Bronchial epithelial cell (primary cell): ENCODE measurements around the gene DUSP22. TPM values are rescaled to one million over a fixed set of nuclear protein-coding genes. Genes with fewer than 3 reads are reported as not detected.

Experiments used
- DNase-seq: peaks from one replicate; pipeline ENCODE4 v3.0.0-alpha.2; 2010; ENCODE audit warnings: low read depth
- FAIRE-seq: peaks from 2 replicates; lab custom pipeline; 2011; peaks lifted over from hg19 to GRCh38; lab: Jason Lieb, UNC
- H3K27me3 ChIP-seq: 2 replicates; pipeline ENCODE4 v1.5.1; 2011; ENCODE audit warnings: low read length; ENCODE audit not compliant: control insufficient read depth, insufficient read depth
- H3K36me3 ChIP-seq: 2 replicates; pipeline ENCODE4 v1.5.1; 2011; ENCODE audit warnings: low read length; ENCODE audit not compliant: control insufficient read depth, insufficient read depth
- H3K4me3 ChIP-seq: 2 replicates; pipeline ENCODE4 v1.5.1; 2011; ENCODE audit warnings: mild to moderate bottlenecking, low read depth, low read length, control low read depth
- total RNA-seq: library from RNA; depleted of rRNA; stranded (reverse); fragments of >200 nt; gene quantifications from 2 replicates; pipeline ENCODE4 v1.2.1, GENCODE V29; 2014
- TF ChIP-seq, protein P1 (sequence below): IDR thresholded peaks from 2 replicates; pipeline ENCODE4 v1.5.1; 2011; ENCODE audit warnings: mild to moderate bottlenecking, moderate library complexity, low read length, control low read depth, inconsistent platforms; ENCODE audit not compliant: insufficient read depth, severe bottlenecking

DUSP22 gene
- total RNA-seq, 1 donor from 2014 or later = 33.7 TPM

GRCh38 chr6:292506-293192, 362 bp downstream of the DUSP22 start:
- Histone ChIP-seq H3K36me3 (no peaks in the 10 kb centered on the region), H3K27me3 (no peaks in the 10 kb centered on the region), H3K4me3 (peak overlapping the region; percentile 56)
- no peak for FAIRE-seq
- TF ChIP-seq, protein P1, sequence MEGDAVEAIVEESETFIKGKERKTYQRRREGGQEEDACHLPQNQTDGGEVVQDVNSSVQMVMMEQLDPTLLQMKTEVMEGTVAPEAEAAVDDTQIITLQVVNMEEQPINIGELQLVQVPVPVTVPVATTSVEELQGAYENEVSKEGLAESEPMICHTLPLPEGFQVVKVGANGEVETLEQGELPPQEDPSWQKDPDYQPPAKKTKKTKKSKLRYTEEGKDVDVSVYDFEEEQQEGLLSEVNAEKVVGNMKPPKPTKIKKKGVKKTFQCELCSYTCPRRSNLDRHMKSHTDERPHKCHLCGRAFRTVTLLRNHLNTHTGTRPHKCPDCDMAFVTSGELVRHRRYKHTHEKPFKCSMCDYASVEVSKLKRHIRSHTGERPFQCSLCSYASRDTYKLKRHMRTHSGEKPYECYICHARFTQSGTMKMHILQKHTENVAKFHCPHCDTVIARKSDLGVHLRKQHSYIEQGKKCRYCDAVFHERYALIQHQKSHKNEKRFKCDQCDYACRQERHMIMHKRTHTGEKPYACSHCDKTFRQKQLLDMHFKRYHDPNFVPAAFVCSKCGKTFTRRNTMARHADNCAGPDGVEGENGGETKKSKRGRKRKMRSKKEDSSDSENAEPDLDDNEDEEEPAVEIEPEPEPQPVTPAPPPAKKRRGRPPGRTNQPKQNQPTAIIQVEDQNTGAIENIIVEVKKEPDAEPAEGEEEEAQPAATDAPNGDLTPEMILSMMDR = no peak
- DNase-seq = peak; percentile 48

- Histone ChIP-seq H3K27me3 (no peaks in the 10 kb centered on the region), H3K36me3 (no peaks in the 10 kb centered on the region), H3K4me3 (peak overlapping the region; percentile 56)
- DNase-seq = peak; percentile 44
- TF ChIP-seq, protein P1 = no peak
- FAIRE-seq = no peak
Observed at GRCh38 chr6:293193-294174, 1.2 kb downstream of the DUSP22 start.

- DNase-seq = peak; percentile 45
- no peak overlapping the region for H3K4me3 ChIP-seq
- TF ChIP-seq, protein P1 = no peak
- H3K36me3 ChIP-seq = no peaks in the 10 kb centered on the region
- no peak for FAIRE-seq
- H3K27me3 ChIP-seq = no peaks in the 10 kb centered on the region
Observed at GRCh38 chr6:294656-295565, 2.6 kb downstream of the DUSP22 start.

DNA sequence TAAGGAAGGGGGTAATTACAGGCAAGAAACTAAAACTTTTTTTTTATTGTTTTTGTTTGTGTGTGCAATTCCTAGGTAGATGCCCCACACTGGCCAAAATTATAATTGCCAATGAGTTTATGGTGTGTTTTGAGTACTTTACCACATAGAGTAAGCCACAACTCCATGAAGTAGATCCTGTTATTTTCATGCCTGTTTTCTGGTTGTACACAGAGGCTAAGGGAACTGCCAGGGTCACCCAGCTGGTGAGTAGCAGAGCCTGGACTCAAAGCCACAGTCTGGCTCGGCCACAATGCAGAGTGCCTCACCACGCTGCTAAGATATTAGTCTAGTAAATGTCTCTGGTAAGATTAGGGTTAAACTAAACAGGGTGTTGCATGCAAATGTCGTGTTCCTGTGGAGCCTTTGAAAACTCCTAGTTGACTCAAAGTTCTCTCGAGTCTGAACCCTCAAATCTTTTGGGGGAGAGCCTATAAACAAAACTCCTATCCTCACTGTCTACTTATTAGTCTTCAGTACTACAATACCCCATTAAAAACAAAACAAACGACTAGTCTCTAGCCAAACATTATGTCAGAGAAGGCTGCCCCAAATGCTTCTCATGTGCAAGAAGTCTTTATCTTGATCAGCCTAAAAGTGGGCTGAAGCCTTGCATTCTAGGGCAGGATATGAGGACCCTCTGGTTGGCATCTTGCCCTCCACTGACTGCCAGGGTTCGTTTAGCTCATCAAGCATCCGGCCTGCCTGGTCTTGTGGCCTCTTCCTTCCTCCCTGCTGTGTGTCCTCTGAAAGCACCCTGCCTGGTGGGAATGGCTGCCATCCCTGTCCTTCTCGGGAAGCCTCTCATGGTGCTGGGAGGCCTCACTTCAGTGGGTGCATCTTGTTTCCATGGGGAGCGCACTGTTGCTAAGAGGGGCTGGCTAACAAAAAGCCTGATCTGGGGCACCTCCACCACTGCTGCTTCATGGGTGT, 4.2 kb downstream of the DUSP22 start:
- Histone ChIP-seq H3K4me3 (no peak overlapping the region), H3K27me3 (no peaks in the 10 kb centered on the region), H3K36me3 (no peaks in the 10 kb centered on the region)
- FAIRE-seq (no peak), DNase-seq (peak; percentile 46)
- TF ChIP-seq, protein P1 = peak; percentile 3
